GM18868 (cell line): ENCODE data around the gene FER.
"Not testable (repeated sequence)": the region's sequence is repeated elsewhere in the genome, so short reads cannot be mapped to it uniquely, and the experiment has no call there.

Source experiments
- ATAC-seq: cut with Tn5 transposase; IDR thresholded peaks from one replicate; pipeline ENCODE4 v1.9.1; 2021; ENCODE audit warnings: mild to moderate bottlenecking, moderate library complexity; ENCODE audit not compliant: unreplicated experiment

The FER gene

GRCh38 chr5:108876451-108876850 is 128.8 kb downstream of the FER start:
- no peak for ATAC-seq

GRCh38 chr5:108878756-108879155 is 131.1 kb downstream of the FER start:
- no peak for ATAC-seq

- no peak for ATAC-seq
Measured at GRCh38 chr5:108881133-108881532, 133.4 kb downstream of the FER start.

GRCh38 chr5:108884736-108885135 is 137.0 kb downstream of the FER start:
- ATAC-seq: no peak

DNA sequence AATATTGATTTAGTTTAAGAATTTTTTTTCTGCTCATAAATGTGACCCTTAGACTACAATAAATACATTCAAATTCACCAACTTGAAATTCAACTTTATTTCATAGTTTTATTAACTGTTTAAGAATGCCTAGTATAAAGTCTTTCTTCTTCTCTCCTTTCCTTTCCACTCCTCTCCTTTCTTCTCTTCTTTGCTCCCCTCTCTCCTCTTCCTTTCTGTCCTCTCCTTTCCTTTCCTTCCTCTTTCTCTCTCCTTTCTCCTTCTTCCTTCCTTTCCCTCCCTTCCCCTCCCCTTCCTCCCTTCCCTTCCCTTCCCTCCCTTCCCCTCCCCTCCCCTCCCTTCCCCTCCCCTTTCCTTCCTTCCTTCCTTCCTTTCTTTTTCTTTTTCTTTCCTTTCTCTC is 150.6 kb downstream of the FER start:
- no peak for ATAC-seq

GRCh38 chr5:108898707-108899106 is 151.0 kb downstream of the FER start:
- no peak for ATAC-seq

GRCh38 chr5:108899244-108899643 is 151.5 kb downstream of the FER start:
- not testable (repeated sequence) for ATAC-seq

- no peak for ATAC-seq
Measured at GRCh38 chr5:108900668-108901067, 153.0 kb downstream of the FER start.

DNA sequence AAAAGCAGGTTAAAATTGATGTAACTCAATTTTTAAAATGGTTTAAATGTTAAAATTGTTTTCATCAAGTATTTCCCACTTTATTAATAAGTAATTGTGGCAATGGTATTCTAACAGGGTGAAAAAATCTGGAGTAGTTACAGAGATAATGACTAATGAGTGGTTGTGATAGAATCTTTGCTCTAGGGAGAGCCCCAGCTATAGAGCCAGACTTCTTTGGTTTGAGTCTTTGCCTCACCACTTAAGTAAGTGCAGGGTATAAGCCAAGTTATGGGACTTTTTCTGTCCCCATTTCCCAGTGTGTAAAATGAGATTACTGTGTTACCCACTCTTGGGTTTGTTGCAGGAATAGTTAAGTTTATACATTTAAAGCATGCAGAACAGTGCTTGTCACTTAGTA is 158.1 kb downstream of the FER start:
- no peak for ATAC-seq

GRCh38 chr5:108910627-108911026 is 162.9 kb downstream of the FER start:
- no peak for ATAC-seq

DNA sequence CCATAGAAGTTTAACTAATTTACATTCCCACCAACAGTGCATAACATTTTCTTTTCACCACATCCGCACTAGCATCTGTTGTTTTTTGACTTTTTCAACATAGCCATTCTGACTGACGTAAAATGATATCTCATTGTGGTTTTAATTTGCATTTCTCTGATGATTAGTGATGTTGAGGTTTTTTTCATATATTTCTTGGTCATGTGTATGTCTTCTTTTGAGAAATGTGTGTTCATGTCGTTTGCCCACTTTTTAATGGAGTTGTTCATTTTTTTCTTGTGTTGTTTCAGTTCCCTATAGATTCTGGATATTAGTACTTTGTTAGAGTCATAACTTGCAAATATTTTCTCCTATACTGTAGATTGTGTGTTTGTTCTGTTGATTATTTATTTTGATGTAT is 163.4 kb downstream of the FER start:
- peak; percentile 85 for ATAC-seq

DNA sequence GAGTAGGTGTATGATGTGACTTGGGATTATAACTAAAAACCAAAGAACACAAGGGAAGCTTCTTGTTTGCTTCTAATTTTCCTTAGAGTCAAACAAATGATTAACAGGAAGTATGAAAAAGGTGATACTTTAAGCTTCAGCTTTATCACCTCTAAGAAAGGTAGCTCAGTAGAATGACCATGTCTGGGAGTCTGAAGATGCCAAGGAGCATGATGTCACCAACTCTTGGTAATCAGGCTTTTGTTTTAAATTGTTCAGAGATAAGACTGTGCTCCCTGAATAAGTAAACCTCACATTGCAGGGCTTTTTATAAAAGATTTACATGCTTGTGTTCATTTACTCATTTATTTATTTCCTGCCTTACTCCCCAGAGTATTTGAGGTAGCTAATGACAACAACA is 169.9 kb downstream of the FER start:
- ATAC-seq: no peak

DNA sequence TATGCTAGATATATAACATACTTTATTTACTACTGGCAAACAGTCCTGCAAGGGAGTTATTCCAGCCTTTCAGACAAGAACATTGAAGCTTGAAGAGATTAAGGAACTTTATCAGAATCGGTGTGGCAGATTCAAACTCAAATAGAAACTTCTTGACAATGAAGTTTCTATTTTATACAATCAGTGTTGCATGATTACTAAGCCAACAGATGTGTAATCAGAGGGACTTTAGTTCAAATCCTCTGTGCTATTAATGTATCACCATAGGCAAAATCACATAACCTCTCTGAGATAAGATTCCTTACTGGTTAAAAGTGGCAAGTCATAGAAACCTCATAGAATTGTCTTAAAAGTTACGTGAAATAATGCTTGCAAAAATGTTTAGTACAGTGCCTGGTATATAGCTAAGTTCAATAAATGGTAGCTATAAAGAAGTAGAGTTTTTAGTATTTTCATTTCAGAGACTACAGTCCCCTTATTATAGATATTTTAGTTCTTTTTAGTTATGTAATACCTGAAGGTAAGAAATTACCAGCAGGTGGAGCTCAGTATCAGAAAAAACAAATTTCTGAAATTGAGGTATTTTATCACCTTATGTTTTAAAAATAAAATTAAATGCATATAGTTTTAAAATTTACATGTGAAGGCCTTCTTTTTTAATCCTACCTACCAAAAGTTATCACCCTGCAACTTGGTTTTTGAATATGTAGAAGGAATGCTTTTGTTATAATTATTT is 172.1 kb downstream of the FER start:
- ATAC-seq: peak; percentile 71

DNA sequence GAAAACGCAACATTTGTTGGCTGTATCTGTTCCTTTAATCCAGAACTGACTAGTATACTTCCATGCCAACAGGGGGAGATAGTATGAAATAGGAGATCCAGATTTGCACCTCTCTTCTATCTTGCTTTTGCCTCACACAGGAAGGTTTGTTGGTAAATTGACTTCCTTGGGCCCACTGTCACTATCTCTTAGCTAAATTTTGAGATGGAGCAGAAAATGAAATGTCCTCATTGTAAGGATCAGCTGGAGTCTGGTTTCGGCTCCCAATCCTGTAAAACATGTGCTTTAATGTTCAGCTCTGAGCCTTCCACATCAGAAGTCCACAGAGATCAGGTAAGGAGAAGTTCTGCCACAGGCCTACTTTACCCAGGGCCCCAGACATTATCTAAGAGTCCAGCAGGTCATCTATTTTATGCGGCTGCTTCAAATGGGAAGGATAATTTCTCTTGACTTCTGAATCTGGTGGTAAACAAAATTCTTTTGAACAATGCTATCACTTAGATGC is 176.8 kb downstream of the FER start:
- ATAC-seq: no peak

- no peak for ATAC-seq
Measured at GRCh38 chr5:108925073-108925472, 177.4 kb downstream of the FER start.

GRCh38 chr5:108930107-108930506 is 182.4 kb downstream of the FER start:
- ATAC-seq: no peak

GRCh38 chr5:108935611-108936010 is 187.9 kb downstream of the FER start:
- no peak for ATAC-seq

DNA sequence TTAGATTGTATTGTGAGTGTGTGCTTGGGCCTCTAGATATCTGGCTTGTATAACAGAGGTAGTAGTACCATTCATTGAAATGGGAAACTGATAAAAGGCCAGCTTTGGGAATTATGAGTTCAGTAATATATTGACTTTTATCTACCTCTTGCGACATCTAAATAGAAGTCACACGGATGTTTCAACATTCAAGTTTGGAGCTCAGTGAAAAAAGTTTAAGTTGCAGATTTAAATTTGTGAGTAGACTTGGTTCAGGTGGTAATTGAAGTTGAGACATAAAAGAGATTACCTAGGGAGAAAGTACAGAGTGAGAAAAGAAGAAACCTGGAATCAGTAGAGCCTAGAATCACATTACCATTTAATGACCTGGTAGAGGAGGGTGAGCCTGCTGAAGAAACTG is 189.5 kb downstream of the FER start:
- no peak for ATAC-seq

GRCh38 chr5:108940506-108940905 is 192.8 kb downstream of the FER start:
- no peak for ATAC-seq

DNA sequence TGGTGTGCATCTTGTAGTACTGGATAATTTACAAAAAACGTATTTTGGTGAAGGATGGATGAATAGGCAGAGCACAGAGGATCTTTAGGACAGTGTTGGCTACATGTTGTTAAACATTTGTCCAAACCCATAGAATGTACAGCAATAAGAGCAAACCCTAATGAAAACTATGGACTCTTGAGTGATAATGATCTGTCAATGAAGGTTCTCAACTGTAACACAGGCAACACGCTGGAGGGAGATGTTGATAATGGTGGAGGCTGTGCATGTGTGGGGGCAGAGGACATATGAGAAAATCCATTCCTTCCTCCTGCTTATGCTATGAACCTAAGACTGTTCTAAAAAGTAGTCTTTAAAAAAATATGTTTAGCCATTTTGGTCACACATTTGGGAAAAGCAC is 194.0 kb downstream of the FER start:
- no peak for ATAC-seq

GRCh38 chr5:108942701-108943100 is 195.0 kb downstream of the FER start:
- ATAC-seq: no peak

GRCh38 chr5:108945094-108945493 is 197.4 kb downstream of the FER start:
- ATAC-seq: no peak

- ATAC-seq: no peak
Measured at GRCh38 chr5:108946008-108946407, 198.3 kb downstream of the FER start.
